Psoas muscle (tissue), 8 donors: Measurements from ENCODE around the gene FCMR. TPM values are rescaled to one million over a fixed set of nuclear protein-coding genes. Genes with fewer than 3 reads are reported as not detected.

Source experiments
- ATAC-seq, 4 donors: fragments of 200-7000 bp; cut with Tn5 transposase; one replicate each; pipeline ENCODE4 v1.9.1; 2020; ENCODE audit warnings: moderate library complexity in 3 of 4, mild to moderate bottlenecking in 2 of 4
- DNase-seq, 2 donors: peaks; one replicate each; pipeline ENCODE4 v3.0.0-alpha.2; 2020
- H3K27ac ChIP-seq: fragments of 200-600 bp; one replicate; pipeline ENCODE4 v1.8.0; 2022
- H3K27me3 ChIP-seq, 3 donors: fragments of 200-600 bp in 1 of 3; one replicate each; pipeline versions ENCODE4 v1.6.1 to v1.8.0; 2013 to 2022; ENCODE audit warnings: low read length in 2 of 3, mild to moderate bottlenecking in 2 of 3, moderate library complexity in 1 of 3; ENCODE audit not compliant: insufficient read depth in 3 of 3
- H3K36me3 ChIP-seq, 2 donors: fragments of 200-600 bp in 1 of 2; one replicate each; pipeline versions ENCODE4 v1.6.1 to v1.8.0; 2013 to 2022; ENCODE audit warnings: low read depth in 1 of 2, mild to moderate bottlenecking in 1 of 2, moderate library complexity in 1 of 2; ENCODE audit not compliant: insufficient read depth in 1 of 2
- H3K4me1 ChIP-seq: fragments of 200-600 bp; one replicate; pipeline ENCODE4 v1.8.0; 2022
- H3K4me3 ChIP-seq: fragments of 200-600 bp; one replicate; pipeline ENCODE4 v1.8.0; 2022; ENCODE audit warnings: mild to moderate bottlenecking
- H3K9me3 ChIP-seq: fragments of 200-600 bp; one replicate; pipeline ENCODE4 v1.8.0; 2022
- WGBS, 3 donors: extraction: QIAGEN DNeasy Blood & Tissue Kit; methylation state at CpG; one replicate each; pipeline versions ENCODE4 v1.1.6 to v1.1.7; 2013; 5-methylcytosine and 5-hydroxymethylcytosine counted together
- intact Hi-C, 2 donors: fragments of 100-400 bp; cut with DNase I; formaldehyde crosslinking; loops; one replicate each; pipeline versions ENCODE4 v1.11.0 to v1.14.2; 2022
- polyA plus RNA-seq, 3 donors: library from polyadenylated mRNA; stranded (reverse); fragments of 200-250 nt; gene quantifications; one replicate each; pipeline ENCODE4 v1.2.3, GENCODE V29; 2013
- total RNA-seq, 4 donors: library from RNA; stranded (reverse); fragmentation: NEBNext Ultra II Directional in 2 of 4; extraction: Animal tissue kit (Norgen Biotek cat#: 25700) in 2 of 4; gene quantifications; one replicate each; pipeline versions ENCODE4 v1.2.1 to v1.2.4, GENCODE V29; 2021 to 2023
- TF ChIP-seq, protein P1 (sequence below): fragments of 200-600 bp; IDR thresholded peaks from one replicate; pipeline ENCODE4 v1.8.0; 2022; ENCODE audit warnings: antibody characterized with exemption
- donor health status: healthy with polysubstance abuse.
- donor health status: DM: no; HTN: no; CAD: no; lungs with moderate emphysema.
- donor health status: Bipolar disorder and iron deficiency.
- donor health status: healthy.
- donor health status: DM: yes; HTN: yes; CAD: no.
- donor health status: DM: no; HTN: no; CAD: no.
- donor health status: DM: no; HTN: no; CAD: no.
- donor health status: DM: yes; HTN: yes; CAD: no.

Gene FCMR
- total and polyA plus RNA-seq, 7 donors = 1.0 to 29.5 (median 4.4) TPM

DNA sequence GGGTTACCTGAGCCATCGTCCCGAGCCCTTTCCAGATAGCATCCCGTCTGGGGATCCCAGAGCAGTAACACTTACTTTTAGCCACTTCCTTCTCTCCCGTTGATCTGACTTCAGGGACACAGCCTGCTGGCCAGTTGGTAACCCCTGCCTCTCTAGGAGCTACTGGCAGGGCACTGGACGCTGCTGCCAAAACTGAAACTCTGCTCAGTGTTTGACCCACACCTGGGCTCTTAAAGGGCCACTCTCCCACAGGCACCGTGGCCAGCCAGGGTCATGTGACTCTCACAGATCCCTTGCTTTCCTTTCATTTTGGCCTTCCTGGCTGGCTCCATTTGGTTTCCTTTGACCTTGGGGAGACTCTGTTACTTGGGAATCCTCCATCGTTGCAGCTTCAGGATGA, 24.5 kb upstream of the FCMR start, which contains the start of gene PIGR:
TSS of gene PIGR (minus strand) at position 206 of the 400 bp plus-strand sequence. CDS start 5,935 bp downstream, outside the sequence.
- DNase-seq = no peak
- Histone ChIP-seq H3K9me3 (no peaks in the 10 kb centered on the region), H3K27me3 (peaks cover 0 to 19% (median 7%) of the 10 kb centered on the region in 3 donors), H3K4me3 (no peak within 1 kb of the TSS), H3K36me3 (no peaks in the 10 kb centered on the region), H3K27ac (no peak within 1 kb of the TSS), H3K4me1 (no peaks in the 10 kb centered on the region)
- WGBS, 3 donors = 45 to 47% (median 46%) methylated on average over 7 of the region's 7 CpGs
- TF ChIP-seq, protein P1, sequence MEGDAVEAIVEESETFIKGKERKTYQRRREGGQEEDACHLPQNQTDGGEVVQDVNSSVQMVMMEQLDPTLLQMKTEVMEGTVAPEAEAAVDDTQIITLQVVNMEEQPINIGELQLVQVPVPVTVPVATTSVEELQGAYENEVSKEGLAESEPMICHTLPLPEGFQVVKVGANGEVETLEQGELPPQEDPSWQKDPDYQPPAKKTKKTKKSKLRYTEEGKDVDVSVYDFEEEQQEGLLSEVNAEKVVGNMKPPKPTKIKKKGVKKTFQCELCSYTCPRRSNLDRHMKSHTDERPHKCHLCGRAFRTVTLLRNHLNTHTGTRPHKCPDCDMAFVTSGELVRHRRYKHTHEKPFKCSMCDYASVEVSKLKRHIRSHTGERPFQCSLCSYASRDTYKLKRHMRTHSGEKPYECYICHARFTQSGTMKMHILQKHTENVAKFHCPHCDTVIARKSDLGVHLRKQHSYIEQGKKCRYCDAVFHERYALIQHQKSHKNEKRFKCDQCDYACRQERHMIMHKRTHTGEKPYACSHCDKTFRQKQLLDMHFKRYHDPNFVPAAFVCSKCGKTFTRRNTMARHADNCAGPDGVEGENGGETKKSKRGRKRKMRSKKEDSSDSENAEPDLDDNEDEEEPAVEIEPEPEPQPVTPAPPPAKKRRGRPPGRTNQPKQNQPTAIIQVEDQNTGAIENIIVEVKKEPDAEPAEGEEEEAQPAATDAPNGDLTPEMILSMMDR = no peak
- intact Hi-C loops = no loop called here
- ATAC-seq = no peak

GRCh38 chr1:206945779-206946178, 24.0 kb upstream of the FCMR start:
- intact Hi-C loops = no loop called here
- 74 to 85% (median 76%) methylated on average over 4 of the region's 4 CpGs for WGBS, 3 donors
- TF ChIP-seq, protein P1 = no peak
- no peak overlapping the region for H3K4me3 ChIP-seq
- no peaks in the 10 kb centered on the region for H3K36me3 ChIP-seq
- H3K27me3 ChIP-seq = peaks cover 0 to 19% (median 7%) of the 10 kb centered on the region in 3 donors
- H3K9me3 ChIP-seq = no peaks in the 10 kb centered on the region
- no peak for DNase-seq
- no peak overlapping the region for H3K27ac ChIP-seq
- H3K4me1 ChIP-seq = no peaks in the 10 kb centered on the region
- ATAC-seq = no peak

- TF ChIP-seq, protein P1 = no peak
- ATAC-seq = no peak
- Histone ChIP-seq H3K27ac (no peak overlapping the region), H3K9me3 (no peaks in the 10 kb centered on the region), H3K36me3 (no peaks in the 10 kb centered on the region), H3K4me1 (no peaks in the 10 kb centered on the region), H3K4me3 (no peak overlapping the region), H3K27me3 (peaks cover 0 to 19% (median 6%) of the 10 kb centered on the region in 3 donors)
- intact Hi-C loops = no loop called here
- 64 to 67% (median 66%) methylated on average over 5 of the region's 5 CpGs for WGBS, 3 donors
- DNase-seq = no peak
These were observed 23.0 kb upstream of the FCMR start for GRCh38 chr1:206944703-206945102.

GRCh38 chr1:206941766-206942418, 20.2 kb upstream of the FCMR start:
- H3K4me1 ChIP-seq = no peaks in the 10 kb centered on the region
- intact Hi-C loops = no loop called here
- peaks cover 0 to 13% (median 0%) of the 10 kb centered on the region in 3 donors for H3K27me3 ChIP-seq
- H3K9me3 ChIP-seq = no peaks in the 10 kb centered on the region
- 27 to 42% (median 34%) methylated on average over 6 of the region's 6 CpGs for WGBS, 3 donors
- H3K27ac ChIP-seq = no peak overlapping the region
- H3K4me3 ChIP-seq = no peak overlapping the region
- H3K36me3 ChIP-seq = no peaks in the 10 kb centered on the region
- ATAC-seq (no peak), DNase-seq (no peak)
- TF ChIP-seq, protein P1 = no peak

- peaks cover 0 to 12% (median 0%) of the 10 kb centered on the region in 3 donors for H3K27me3 ChIP-seq
- TF ChIP-seq, protein P1 = no peak
- DNase-seq = no peak
- no peak overlapping the region for H3K27ac ChIP-seq
- intact Hi-C loops = no loop called here
- H3K36me3 ChIP-seq = no peaks in the 10 kb centered on the region
- no peak overlapping the region for H3K4me3 ChIP-seq
- WGBS, 3 donors = 90 to 96% (median 93%) methylated on average over 3 of the region's 3 CpGs
- H3K9me3 ChIP-seq = no peaks in the 10 kb centered on the region
- ATAC-seq = no peak
- H3K4me1 ChIP-seq = no peaks in the 10 kb centered on the region
These were observed 18.8 kb upstream of the FCMR start for GRCh38 chr1:206940588-206940936.
